Uterus (tissue), 2 donors: ENCODE data around the gene ERC2.

Source experiments
- CTCF ChIP-seq, 4 experiments: fragments of 200-600 bp in 2 of 4; fragments of 450-650 bp in 2 of 4; sonication (generic) in 2 of 4; IDR thresholded peaks; one replicate each; pipeline ENCODE4 v1.5.1; 2016 to 2019; ENCODE audit warnings: antibody characterized with exemption in 4 of 4, mild to moderate bottlenecking in 2 of 4, moderate library complexity in 1 of 4
- POLR2A ChIP-seq, 2 donors: fragments of 450-650 bp; IDR thresholded peaks; one replicate each; pipeline ENCODE4 v1.6.1; 2016; ENCODE audit warnings: antibody characterized with exemption in 2 of 2, mild to moderate bottlenecking in 1 of 2, moderate library complexity in 1 of 2

DNA sequence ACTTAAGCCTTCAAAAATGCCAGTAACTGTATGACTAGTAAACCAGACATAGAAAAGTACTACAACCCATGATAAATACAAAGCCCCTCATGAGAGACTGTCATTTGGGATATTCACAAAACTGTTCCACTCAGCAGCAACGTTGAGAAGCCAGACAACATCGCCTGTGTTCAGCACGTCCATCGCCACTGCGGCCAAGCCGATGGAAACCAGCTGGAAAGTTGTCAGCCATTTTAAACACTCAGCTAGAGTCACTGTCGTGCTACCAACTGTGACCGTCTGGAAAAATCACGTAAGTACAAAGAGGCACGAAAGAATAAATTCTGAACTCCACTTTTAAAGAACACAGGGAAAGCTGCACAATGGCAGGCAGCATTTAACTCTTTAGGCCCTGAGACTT, 640.5 kb downstream of the ERC2 start:
- no peak for TF ChIP-seq CTCF (IDR thresholded peaks at IDR 0.05)
- no peak for TF ChIP-seq POLR2A (IDR thresholded peaks at IDR 0.05)
